T-cell (primary cell): Measurements from ENCODE around the gene C12orf75. TPM values are rescaled to one million over a fixed set of nuclear protein-coding genes. Genes with fewer than 3 reads are reported as not detected.

Experiments
- ATAC-seq, 4 experiments: fragments of 200-7000 bp in 3 of 4; fragments of 150-1000 bp in 1 of 4; cut with Tn5 transposase; replicated peaks in 1 of 4; 1 replicate in 3 of 4; 2 replicates in 1 of 4; pipeline ENCODE4 v1.10.0; 2021; ENCODE audit warnings: moderate library complexity in 3 of 4, mild to moderate bottlenecking in 2 of 4, moderate number of reproducible peaks in 1 of 4
- CTCF ChIA-PET, 2 donors: fragments of 300-600 bp; sonication (Branson Sonifier 250); formaldehyde crosslinking; loops; one replicate each; lab custom pipeline; 2022; ENCODE audit warnings: antibody characterized with exemption in 2 of 2; lab: Charles Lee
- POLR2A ChIA-PET, 2 donors: fragments of 300-600 bp; sonication (Branson Sonifier 250); formaldehyde crosslinking; loops; one replicate each; lab custom pipeline; 2022; ENCODE audit warnings: antibody characterized with exemption in 2 of 2; lab: Charles Lee
- DNase-seq, 35 experiments: peaks; one replicate each; pipeline versions ENCODE4 v3.0.0 to v3.0.0-alpha.2; 2013 to 2023
- H3K27ac ChIP-seq: one replicate; pipeline ENCODE4 v1.5.1; 2013; ENCODE audit warnings: low read length
- H3K27me3 ChIP-seq, 2 experiments: replicated peaks in 1 of 2; 1 replicate in 1 of 2; 2 replicates in 1 of 2; pipeline versions ENCODE4 v1.6.1 to v1.7.0; 2013; ENCODE audit warnings: low read length in 1 of 2, mixed read lengths in 1 of 2; ENCODE audit not compliant: control insufficient read depth in 2 of 2, insufficient read depth in 2 of 2; ENCODE audit errors: extremely low read depth in 1 of 2
- H3K36me3 ChIP-seq, 2 donors: 1 replicate in 1 of 2; 2 replicates in 1 of 2; pipeline versions ENCODE4 v1.6.1 to v1.7.0; 2013; ENCODE audit warnings: low read length in 1 of 2; ENCODE audit not compliant: control insufficient read depth in 2 of 2, insufficient read depth in 1 of 2; ENCODE audit errors: extremely low read depth in 1 of 2
- H3K4me1 ChIP-seq, 2 experiments: 1 replicate in 1 of 2; 2 replicates in 1 of 2; pipeline versions ENCODE4 v1.6.1 to v1.7.0; 2013; ENCODE audit warnings: low read length in 2 of 2, mixed read lengths in 1 of 2; ENCODE audit not compliant: insufficient read depth in 2 of 2, control insufficient read depth in 1 of 2; ENCODE audit errors: extremely low read depth in 1 of 2
- H3K4me3 ChIP-seq, 2 donors: 1 replicate in 1 of 2; 2 replicates in 1 of 2; pipeline versions ENCODE4 v1.5.1 to v1.7.0; 2013; ENCODE audit warnings: mild to moderate bottlenecking in 2 of 2, low read length in 1 of 2, moderate library complexity in 1 of 2; ENCODE audit not compliant: control insufficient read depth in 1 of 2; ENCODE audit errors: extremely low read depth in 1 of 2
- H3K9me3 ChIP-seq: 2 replicates; pipeline ENCODE4 v1.7.0; 2013
- H3K27ac Mint-ChIP-seq, 2 donors: one replicate each; pipeline ENCODE4 v1.8.0; 2020 to 2021; ENCODE audit warnings: mild to moderate bottlenecking in 2 of 2, mixed read lengths in 2 of 2
- H3K27me3 Mint-ChIP-seq, 2 donors: one replicate each; pipeline ENCODE4 v1.8.0; 2021 to 2022; ENCODE audit warnings: mixed read lengths in 2 of 2
- H3K36me3 Mint-ChIP-seq: one replicate; pipeline ENCODE4 v1.8.0; 2021; ENCODE audit warnings: mixed read lengths
- H3K4me1 Mint-ChIP-seq, 3 donors: one replicate each; pipeline ENCODE4 v1.8.0; 2020 to 2022; ENCODE audit warnings: mixed read lengths in 3 of 3, mild to moderate bottlenecking in 1 of 3
- H3K4me3 Mint-ChIP-seq, 3 donors: one replicate each; pipeline ENCODE4 v1.8.0; 2020 to 2022; ENCODE audit warnings: mild to moderate bottlenecking in 3 of 3, mixed read lengths in 3 of 3, moderate library complexity in 3 of 3
- H3K9me3 Mint-ChIP-seq, 3 donors: one replicate each; pipeline ENCODE4 v1.8.0; 2020 to 2022; ENCODE audit warnings: mixed read lengths in 3 of 3
- WGBS: methylation state at CpG from one replicate; pipeline ENCODE4 v1.1.5; 2013; ENCODE audit warnings: missing lambda C conversion rate; ENCODE audit not compliant: insufficient coverage; 5-methylcytosine and 5-hydroxymethylcytosine counted together
- total RNA-seq, 35 experiments: library from RNA in 6 of 35; stranded (reverse) in 6 of 35; fragments of 120-200 nt in 1 of 35; gene quantifications; one replicate each; pipeline versions ENCODE4 v1.2.1 to v1.2.4 and lab custom pipeline; 2013 to 2026

The C12orf75 gene
- total RNA-seq, 5 donors from 2014 or later (not counting 1 experiment from before 2014, with no cell fraction given): 14.9 to 50.1 (median 20.2) TPM

GRCh38 chr12:105420046-105420445 is 89.6 kb downstream of the C12orf75 start:
- Histone ChIP-seq H3K27me3 (no peaks in the 10 kb centered on the region), H3K9me3 (no peaks in the 10 kb centered on the region), H3K36me3 (no peaks in the 10 kb centered on the region), H3K4me1 (no peaks in the 10 kb centered on the region), H3K27ac (no peak overlapping the region), H3K4me3 (no peak overlapping the region)
- no peaks in the 10 kb centered on the region for H3K9me3 Mint-ChIP-seq
- H3K4me3 Mint-ChIP-seq: no peak overlapping the region
- ChIA-PET CTCF (interaction anchor here (0.5 to 2.3 kb wide), 13 partner anchors 8 to 804 kb away, joined by 3 to 33 read pairs (median 3); partner anchors contain the start of gene NUAK1 (in 1 of the 2)), POLR2A (no interaction called here)
- no peak for ATAC-seq
- peaks cover 0 to 8% of the 10 kb centered on the region in 2 donors for H3K27me3 Mint-ChIP-seq
- H3K27ac Mint-ChIP-seq: no peak overlapping the region
- no peak for DNase-seq
- no peaks in the 10 kb centered on the region for H3K36me3 Mint-ChIP-seq
- H3K4me1 Mint-ChIP-seq: no peaks in the 10 kb centered on the region
- 75% methylated on average over 2 of the region's 5 CpGs for WGBS

- H3K27me3 ChIP-seq: no peaks in the 10 kb centered on the region
- Mint-ChIP-seq H3K27ac (no peak overlapping the region), H3K27me3 (peaks cover 0 to 4% of the 10 kb centered on the region in 2 donors), H3K9me3 (no peaks in the 10 kb centered on the region), H3K36me3 (no peaks in the 10 kb centered on the region), H3K4me1 (no peaks in the 10 kb centered on the region), H3K4me3 (no peak overlapping the region)
- H3K9me3 ChIP-seq: no peaks in the 10 kb centered on the region
- DNase-seq: peak in 34 of 35 experiments; percentile 1 to 75 (median 47)
- no peak overlapping the region for H3K27ac ChIP-seq
- no peak overlapping the region for H3K4me3 ChIP-seq
- H3K4me1 ChIP-seq: no peaks in the 10 kb centered on the region
- peak; percentile 54 to 63 (median 57) for ATAC-seq
- CTCF ChIA-PET: interaction anchor here (0.5 to 2.3 kb wide), 14 partner anchors 9 to 803 kb away, joined by 3 to 33 read pairs (median 4); partner anchors contain the start of gene NUAK1 (in 1 of the 2)
- H3K36me3 ChIP-seq: no peaks in the 10 kb centered on the region
- POLR2A ChIA-PET: no interaction called here
These were observed 90.3 kb downstream of the C12orf75 start for GRCh38 chr12:105420659-105421240.

Other genes with a start within 250 kb of the C12orf75 start
- gene ALDH1L2, start 246.2 kb upstream of the C12orf75 start, total RNA-seq: under 1 TPM in 4 of 5 donors, not detected in 1; 0.07 to 0.51 (median 0.16) TPM
- gene WASHC4, start 223.0 kb upstream of the C12orf75 start, total RNA-seq: 10 to 100 TPM; 41.4 to 62.2 (median 49.0) TPM
- 10 to 100 TPM; 41.1 to 59.6 (median 53.1) TPM for gene APPL2, start 94.5 kb upstream of the C12orf75 start, total RNA-seq